Measurements from ENCODE around the gene CARHSP1.
A peak's percentile ranks its signal among the peaks of the same experiment; 100 is the strongest.

CARHSP1 gene

GRCh38 chr16:8908810-8909468 is 40.1 kb upstream of the CARHSP1 start:
- TF ChIP-seq CTCF (IDR thresholded peaks at IDR 0.05; ENCODE audit: control insufficient read depth, extremely low read depth, insufficient read depth), result no peak
- no peak for DNase-seq (ENCODE audit: low read depth)
- H3K4me3 ChIP-seq (ENCODE audit: low read depth, low read length), result no peak overlapping the region

- TF ChIP-seq CTCF (IDR thresholded peaks at IDR 0.05; ENCODE audit: control insufficient read depth, extremely low read depth, insufficient read depth), result no peak
- no peak overlapping the region for H3K4me3 ChIP-seq (ENCODE audit: low read depth, low read length)
- no peak for DNase-seq (ENCODE audit: low read depth)
These were observed 38.3 kb upstream of the CARHSP1 start for GRCh38 chr16:8907096-8907495.

- no peak for TF ChIP-seq CTCF (IDR thresholded peaks at IDR 0.05; ENCODE audit: control insufficient read depth, extremely low read depth, insufficient read depth)
- no peak for DNase-seq (ENCODE audit: low read depth)
- H3K4me3 ChIP-seq (ENCODE audit: low read depth, low read length), result no peak overlapping the region
These were observed 37.2 kb upstream of the CARHSP1 start for GRCh38 chr16:8905795-8906591.

GRCh38 chr16:8905168-8905762 is 36.5 kb upstream of the CARHSP1 start:
- peak; percentile 68 for TF ChIP-seq CTCF (IDR thresholded peaks at IDR 0.05; ENCODE audit: control insufficient read depth, extremely low read depth, insufficient read depth)
- H3K4me3 ChIP-seq (ENCODE audit: low read depth, low read length), result no peak overlapping the region
- no peak for DNase-seq (ENCODE audit: low read depth)

- no peak for DNase-seq (ENCODE audit: low read depth)
- H3K4me3 ChIP-seq (ENCODE audit: low read depth, low read length), result no peak overlapping the region
- TF ChIP-seq CTCF (IDR thresholded peaks at IDR 0.05; ENCODE audit: control insufficient read depth, extremely low read depth, insufficient read depth), result no peak
These were observed 35.2 kb upstream of the CARHSP1 start for GRCh38 chr16:8904018-8904430.

- no peak overlapping the region for H3K4me3 ChIP-seq (ENCODE audit: low read depth, low read length)
- TF ChIP-seq CTCF (IDR thresholded peaks at IDR 0.05; ENCODE audit: control insufficient read depth, extremely low read depth, insufficient read depth), result no peak
- DNase-seq (ENCODE audit: low read depth), result no peak
These were observed 34.2 kb upstream of the CARHSP1 start for GRCh38 chr16:8903004-8903403.
